Mesenteric fat pad (tissue), 1 donor: ENCODE data around the gene COX8C. TPM values are rescaled to one million over a fixed set of nuclear protein-coding genes. Genes with fewer than 3 reads are reported as not detected.
"Not testable (repeated sequence)": the region's sequence is repeated elsewhere in the genome, so short reads cannot be mapped to it uniquely, and the experiment has no call there.

Experiments used
- DNase-seq: peaks from one replicate; pipeline ENCODE4 v3.0.0-alpha.2; 2020; ENCODE audit warnings: low spot score
- total RNA-seq: library from RNA; stranded (reverse); fragmentation: NEBNext Ultra II Directional; extraction: Animal tissue kit (Norgen Biotek cat#: 25700); gene quantifications from one replicate; pipeline ENCODE4 v1.2.1, GENCODE V29; 2021
- donor health status: DM: yes; HTN: yes; CAD: no.

The COX8C gene
- total RNA-seq, 1 donor from 2014 or later = not detected

DNA sequence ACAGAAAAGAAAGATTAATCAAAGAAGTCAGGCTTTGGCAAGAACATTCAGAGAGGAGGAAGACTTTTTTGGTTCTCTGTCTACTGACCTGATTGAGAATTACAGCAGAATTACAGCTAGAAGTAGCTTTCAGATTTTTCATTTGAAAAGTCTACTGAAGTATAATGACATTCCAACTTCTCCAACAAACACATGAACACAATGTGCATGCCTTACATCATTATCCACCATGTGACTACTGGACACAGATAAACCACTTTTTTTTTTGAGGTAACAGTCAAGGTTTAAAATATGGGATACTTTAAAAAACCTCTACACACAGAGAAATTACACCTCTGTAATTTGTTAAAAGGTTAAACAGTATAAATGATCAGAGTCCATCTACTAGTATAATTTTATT lies 26.5 kb upstream of the COX8C start:
- DNase-seq = no peak

GRCh38 chr14:93322929-93323599 lies 23.9 kb upstream of the COX8C start:
- DNase-seq = no peak

- DNase-seq = no peak
These were observed 23.3 kb upstream of the COX8C start for GRCh38 chr14:93323600-93324174.

GRCh38 chr14:93326196-93326595 lies 20.8 kb upstream of the COX8C start:
- DNase-seq = no peak

GRCh38 chr14:93328546-93328945 lies 18.4 kb upstream of the COX8C start:
- DNase-seq = no peak

DNA sequence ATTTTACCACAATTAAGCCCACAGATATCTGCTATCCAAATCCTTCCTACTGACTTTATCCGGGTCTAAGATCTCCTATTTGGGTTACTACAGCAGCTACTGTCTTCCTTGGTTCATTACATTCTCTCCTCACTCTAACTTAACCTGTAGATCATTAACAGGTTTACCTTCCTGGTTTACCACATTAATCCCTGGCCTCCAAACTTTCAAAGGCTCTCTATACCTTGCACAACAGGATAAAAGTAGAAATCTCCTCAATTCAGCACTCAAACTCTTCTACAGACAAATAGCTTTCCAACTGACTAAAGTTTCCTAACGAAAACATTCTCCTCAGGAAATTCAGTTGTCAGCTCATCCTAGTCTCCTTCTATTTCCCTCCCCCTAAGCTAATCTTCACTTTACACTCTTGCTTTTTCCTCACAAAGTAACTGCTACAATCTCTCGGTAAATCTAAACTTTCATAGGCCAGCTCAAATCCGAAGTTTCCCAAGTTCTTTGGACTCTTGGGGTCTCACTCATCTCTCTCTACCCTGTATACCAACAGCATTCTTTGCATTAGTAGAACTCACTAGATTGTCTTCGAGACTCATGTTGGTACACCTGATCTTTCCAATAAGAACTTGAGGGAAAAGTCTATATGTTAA lies 16.9 kb upstream of the COX8C start:
- DNase-seq = no peak

- no peak for DNase-seq
These were observed 16.4 kb upstream of the COX8C start for GRCh38 chr14:93330609-93331000.

DNA sequence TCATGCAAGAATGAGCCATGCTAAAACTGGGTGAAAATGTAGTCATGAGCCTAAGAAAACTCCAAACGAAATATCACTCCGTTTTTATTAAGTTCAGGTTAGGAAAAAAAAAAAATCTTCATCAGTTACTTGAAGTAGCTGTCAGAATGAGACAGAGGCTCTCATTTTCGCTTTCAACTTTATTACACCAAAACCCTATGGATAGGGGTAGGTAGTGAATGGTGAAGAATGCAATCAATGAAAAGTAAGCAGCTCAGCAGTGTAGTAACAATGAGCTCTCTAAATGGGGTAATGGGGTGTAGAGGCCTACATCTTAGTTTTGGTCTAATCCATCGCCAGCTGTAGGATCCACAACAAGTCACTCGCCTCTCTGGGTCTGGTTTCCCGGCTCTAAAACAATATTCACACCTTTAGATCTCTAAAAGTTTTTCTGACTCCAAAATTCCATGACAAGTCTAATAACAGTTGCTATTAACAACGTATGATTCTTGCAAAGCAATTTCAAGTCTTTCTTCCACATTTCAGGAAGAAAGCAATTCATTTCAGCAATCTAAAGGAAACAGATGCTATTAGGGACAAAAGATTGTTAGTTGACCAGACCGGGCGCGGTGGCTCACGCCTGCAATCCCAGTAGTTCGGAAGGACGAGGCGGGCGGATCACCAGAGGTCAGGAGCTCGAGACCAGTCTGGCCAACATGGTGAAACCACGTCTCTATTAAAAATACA lies 15.8 kb upstream of the COX8C start:
- DNase-seq = no peak

- DNase-seq = no peak
These were observed 15.1 kb upstream of the COX8C start for GRCh38 chr14:93331728-93332396.

DNA sequence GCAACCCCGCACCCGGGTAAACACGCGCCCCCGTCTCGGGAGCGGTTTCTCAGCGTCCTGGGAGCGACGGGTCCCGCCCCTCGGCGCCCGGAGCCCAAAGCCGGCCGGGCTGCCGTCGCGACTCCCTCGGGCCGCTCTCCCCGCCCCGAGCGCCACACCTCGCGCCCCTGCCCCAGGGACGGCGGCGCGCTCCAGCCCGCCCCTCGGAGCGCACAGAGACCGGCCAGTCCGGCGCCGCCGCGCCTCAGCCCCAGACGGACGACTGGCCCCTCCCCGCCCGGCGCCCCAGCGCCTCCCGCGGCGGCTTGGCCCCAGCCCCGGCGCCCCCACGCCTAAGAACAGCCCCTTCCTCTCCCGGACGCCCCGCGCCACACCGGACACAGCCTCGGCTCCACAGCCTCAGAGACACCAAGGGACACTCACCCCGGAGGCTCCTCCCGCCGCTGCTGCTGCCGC lies 14.6 kb upstream of the COX8C start:
- no peak for DNase-seq

DNA sequence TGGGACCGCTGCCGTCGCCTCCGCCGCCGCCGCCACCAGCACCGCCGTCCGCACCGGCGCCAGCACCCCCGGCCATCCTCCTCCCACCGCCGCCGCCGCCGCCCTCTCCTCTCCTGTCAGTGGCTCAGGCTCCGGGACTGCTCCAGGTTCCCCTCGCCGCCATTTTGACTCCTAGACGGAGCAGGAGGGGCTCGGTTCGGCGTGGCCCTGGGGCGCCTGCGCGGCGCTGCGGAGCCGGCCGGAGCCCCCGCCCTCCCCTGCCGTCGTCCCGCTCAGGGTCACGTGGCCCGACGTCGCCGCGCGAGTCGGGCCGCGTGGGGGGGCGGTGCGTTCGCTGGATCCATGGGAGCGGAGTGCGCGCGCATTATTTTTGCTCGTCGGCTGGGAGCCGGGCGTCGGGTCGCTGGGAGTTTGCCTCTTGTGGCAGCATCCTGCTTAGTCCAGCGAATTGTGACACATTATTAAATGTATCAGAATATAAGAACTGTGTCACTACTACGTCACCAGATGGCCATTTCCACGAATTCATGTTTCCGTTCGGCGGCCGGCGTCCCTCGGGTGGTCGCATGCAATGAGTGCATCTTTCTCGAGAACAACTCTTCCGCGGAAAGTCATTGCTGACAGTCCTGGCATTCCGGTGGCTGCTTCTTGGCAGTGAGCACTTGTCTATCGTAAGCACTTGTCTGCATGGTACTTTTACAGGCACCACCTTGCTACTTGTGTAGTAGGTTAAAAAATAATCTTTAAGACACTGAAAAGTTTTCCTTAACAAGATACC lies 13.9 kb upstream of the COX8C start, which contains the start of gene BTBD7:
Gene BTBD7 (minus strand): TSS at position 184 of the 778 bp plus-strand sequence. CDS start 36,985 bp downstream, outside the sequence.
- peak; percentile 99 for DNase-seq

- DNase-seq = no peak
These were observed 13.3 kb upstream of the COX8C start for GRCh38 chr14:93333631-93334103.

DNA sequence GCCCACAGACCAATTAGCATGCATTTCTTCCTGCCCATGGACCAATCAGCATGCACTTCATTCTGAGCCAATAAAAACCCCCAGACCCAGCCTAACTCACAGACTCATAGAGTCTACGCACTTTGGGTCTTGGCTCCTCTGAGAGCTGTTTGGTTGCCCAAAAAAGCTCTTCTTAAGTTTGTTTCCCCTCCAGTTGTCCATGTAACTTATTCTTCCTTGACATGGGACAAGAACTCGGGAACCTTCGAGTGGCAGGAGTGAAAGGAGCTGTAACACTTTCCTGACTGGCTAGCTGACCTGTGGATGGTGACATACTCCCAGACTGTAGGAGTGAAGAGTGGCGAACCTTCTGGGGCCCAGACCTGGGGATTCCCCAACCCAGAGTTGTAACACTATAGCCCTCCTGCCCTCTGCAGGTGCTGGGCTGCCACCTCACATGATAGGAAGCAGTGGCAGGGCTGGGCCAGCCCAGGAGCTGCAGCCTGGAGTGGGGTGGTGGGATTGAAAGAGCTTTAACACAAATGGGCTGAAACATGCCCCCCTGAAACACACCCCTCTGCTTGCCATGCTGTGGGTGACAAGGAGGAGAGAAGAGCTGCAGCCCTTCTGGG lies 9.7 kb upstream of the COX8C start:
- no peak for DNase-seq

DNA sequence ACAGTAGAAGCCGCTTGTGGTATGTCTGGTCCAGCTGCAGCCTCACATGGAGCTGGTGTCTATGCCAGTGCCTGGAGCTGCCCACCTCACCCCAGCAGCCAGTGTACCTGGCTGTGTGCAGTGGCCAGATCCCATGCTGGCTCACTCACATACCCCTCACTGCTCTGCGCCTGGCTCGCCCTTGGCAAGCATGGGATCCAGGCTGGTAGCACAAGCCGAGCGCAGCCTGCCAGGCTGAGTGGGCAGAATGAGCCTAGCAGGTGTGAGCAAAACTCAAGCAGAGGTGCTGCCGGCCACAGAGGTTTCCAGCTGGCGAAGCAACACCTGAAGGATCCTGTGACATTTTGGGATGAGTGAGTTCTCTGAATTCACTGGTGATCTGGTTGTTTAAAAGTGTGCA lies 9.1 kb upstream of the COX8C start:
- DNase-seq = no peak

DNA sequence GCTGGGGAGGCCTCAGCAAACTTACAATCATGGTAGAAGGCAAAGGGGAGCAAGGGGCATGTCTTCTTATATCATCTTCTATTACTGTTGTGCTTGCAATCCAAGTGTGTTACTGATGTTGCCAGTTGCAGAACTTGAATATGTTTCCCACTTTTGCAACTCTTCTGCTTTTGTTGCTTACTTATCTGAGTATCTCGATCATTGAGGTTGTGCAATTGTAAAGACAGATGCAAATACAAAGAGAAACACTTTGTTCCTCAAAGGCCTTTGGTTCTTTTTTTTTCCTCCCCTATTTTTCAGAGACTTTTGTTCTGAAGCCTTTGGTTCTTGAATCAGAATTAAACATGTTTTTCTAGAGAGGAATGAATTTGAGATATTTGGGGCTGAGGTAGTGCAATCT lies 3.7 kb upstream of the COX8C start:
- DNase-seq = no peak

DNA sequence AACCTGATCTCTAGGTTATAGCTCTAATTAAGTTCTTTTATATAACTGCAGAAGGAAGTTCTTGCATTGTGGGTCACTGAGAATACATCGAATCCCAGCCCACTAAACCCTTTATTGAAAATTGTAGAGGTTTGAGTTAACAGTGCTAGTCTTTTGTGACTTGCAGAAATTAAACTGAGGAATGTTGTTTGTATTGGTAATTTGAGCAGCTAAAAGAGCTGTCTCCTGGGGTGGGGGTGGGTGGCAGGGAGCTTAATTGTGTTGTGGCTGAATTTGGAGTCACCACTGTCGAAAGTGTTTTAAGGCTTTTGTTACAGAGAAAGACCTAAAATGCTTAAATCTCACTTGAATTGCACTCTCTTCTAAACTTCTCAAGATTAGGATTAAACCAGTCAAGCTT lies 3.2 kb upstream of the COX8C start:
- no peak for DNase-seq

- no peak for DNase-seq
These were observed 868 bp downstream of the COX8C start for GRCh38 chr14:93347850-93348249.

- no peak for DNase-seq
These were observed 1.3 kb downstream of the COX8C start for GRCh38 chr14:93348292-93348691.

- DNase-seq = not testable (repeated sequence)
These were observed 7.9 kb downstream of the COX8C start for GRCh38 chr14:93354873-93355272.
